HG02938 (cell line): ENCODE measurements around the gene AGPAT4.
"Not testable (repeated sequence)": the region's sequence is repeated elsewhere in the genome, so short reads cannot be mapped to it uniquely, and the experiment has no call there.

Experiments used
- ATAC-seq: cut with Tn5 transposase; IDR thresholded peaks from one replicate; pipeline ENCODE4 v1.9.1; 2021; ENCODE audit warnings: mild to moderate bottlenecking, moderate library complexity; ENCODE audit not compliant: unreplicated experiment

Gene AGPAT4

GRCh38 chr6:161207200-161207599 is 66.7 kb downstream of the AGPAT4 start:
- ATAC-seq: no peak

DNA sequence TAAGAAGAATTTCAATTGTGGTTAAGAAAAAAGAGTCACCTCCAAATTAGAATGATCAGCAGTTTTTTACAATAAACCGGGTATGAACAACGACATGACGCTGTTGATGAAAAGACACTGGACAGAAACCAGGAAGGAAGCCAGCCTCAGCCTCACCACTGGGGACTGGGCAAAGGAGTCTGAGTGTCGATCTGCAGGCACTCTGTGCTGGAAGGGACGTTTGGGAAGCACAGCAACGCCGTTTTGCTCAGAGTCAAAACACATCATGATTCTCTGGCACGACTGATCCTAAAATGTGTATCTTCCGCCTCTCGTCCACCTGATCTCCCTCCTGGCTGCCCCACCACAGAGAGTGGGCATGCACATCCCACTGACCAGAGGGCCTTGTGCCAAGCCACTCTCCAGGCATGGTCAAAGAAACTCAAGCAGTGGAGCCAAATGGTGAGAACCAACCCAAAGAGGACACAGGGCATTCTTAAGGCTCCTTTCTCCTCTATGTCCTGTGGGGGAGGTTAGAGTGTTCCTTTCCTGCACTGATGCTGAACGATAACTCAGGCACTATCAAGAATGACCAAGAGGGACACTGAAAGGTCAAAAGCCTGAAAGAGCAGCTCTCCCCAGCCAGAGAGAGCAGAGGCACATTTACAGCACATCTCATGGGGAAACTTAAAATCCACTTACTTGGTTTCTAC is 68.8 kb downstream of the AGPAT4 start:
- ATAC-seq: no peak

- ATAC-seq: no peak
These were observed 73.1 kb downstream of the AGPAT4 start for GRCh38 chr6:161200610-161201370.

DNA sequence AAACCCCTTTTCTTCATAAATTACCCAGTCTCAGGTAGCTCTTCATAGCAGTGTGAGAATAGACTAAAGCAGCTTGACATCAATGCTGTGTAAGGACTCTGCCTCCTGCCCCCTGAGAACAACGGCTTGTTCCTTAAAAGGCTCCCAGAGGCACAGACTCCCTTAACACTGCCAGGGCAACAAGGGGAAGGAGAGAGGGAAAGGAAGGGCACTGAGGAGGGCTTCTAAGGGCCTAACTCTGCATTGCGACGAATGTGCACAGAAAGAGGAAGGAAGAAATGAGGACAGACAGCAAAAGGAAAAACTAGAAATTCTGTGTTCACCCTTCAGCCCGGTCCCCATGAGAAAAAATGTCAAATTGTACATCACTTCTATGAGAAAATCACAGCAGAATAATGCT is 74.0 kb downstream of the AGPAT4 start:
- ATAC-seq: no peak

DNA sequence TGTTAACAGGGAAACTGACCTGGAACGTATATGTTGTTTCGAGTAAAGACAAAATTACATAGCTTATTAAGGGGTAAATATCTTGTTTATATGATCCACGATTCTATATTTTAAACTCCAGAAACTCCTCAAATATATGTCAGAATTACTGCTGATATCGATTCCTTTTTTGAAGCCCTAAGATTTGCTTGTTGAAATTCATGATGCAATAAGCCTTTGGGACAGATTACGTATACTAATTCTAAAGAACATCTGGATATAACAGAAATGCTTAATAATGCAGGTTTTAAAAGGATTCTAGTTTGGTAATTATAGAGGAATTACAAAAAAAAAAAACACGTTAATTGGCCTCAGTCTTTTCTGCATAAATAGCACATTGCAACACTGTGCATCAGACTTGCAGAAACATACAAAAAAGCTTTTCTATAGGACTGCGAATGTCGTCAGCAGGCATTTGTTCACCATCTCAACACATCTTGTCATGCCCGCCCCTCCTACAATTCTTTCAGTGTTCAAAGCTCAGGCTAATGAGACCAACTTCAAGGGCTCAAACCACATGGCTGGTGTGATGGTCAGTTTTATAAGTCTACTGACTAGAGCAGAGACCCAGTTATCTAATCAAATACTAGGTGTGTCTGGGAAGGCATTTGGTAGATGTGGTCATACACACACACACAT is 74.9 kb downstream of the AGPAT4 start:
- no peak for ATAC-seq

- no peak for ATAC-seq
These were observed 75.7 kb downstream of the AGPAT4 start for GRCh38 chr6:161198176-161198575.

DNA sequence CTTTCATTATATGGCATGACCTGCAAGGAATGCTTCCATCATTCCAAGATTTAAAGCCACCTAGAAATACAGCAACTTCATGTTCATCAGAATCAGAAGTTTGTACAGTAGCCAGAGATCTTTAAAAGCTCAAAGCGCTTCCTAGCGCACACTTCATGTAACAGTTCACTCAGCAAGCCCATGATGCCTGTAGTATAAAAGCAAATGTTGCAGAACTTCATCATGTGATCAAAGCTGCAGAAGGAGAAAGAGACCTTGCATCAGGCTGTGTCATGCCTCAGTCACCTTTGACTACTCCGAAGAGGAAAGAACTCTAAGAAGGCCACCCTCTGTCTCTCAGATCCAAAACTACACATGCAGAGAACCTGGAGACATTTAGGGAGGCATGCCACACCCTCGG is 78.5 kb downstream of the AGPAT4 start:
- no peak for ATAC-seq

GRCh38 chr6:161194374-161194773 is 79.5 kb downstream of the AGPAT4 start:
- no peak for ATAC-seq

DNA sequence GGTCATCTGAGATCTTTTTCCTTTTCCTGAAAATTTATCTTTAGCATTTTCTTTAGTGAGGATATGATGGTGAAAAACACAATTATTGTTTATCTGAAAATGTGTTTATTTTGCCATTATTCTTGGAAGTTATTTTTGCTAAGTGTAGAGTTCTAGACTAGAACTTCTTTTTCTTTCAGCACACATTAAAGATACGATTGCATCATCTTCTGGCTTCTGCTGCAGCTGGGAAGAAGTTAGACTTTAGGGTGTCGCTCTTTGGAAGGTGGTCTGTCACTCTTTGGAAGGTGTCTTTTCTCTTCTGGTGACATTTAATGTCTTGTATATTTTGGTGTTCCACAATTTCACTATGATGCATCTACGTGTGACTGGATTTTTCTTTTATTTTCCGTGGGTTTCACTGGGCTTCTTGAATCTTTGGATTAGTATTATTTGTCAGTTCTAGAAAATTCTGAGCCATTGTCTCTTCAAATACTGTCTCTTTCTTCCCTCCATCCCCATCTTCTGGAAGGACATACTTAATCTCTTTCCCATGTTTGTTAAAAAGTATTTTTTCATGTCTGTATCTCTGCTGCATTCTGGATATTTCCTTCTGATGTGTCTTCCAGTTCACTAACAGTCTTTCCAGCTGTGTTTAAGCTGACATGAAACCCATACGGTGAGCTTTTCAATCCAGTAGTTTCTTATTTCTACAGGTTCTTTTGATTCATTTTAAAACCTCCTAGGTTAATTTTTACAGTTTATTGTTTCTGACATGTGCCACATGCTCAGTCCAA is 81.0 kb downstream of the AGPAT4 start:
- no peak for ATAC-seq

- ATAC-seq: no peak
These were observed 82.2 kb downstream of the AGPAT4 start for GRCh38 chr6:161191671-161192070.

- ATAC-seq: no peak
These were observed 82.9 kb downstream of the AGPAT4 start for GRCh38 chr6:161191007-161191406.

DNA sequence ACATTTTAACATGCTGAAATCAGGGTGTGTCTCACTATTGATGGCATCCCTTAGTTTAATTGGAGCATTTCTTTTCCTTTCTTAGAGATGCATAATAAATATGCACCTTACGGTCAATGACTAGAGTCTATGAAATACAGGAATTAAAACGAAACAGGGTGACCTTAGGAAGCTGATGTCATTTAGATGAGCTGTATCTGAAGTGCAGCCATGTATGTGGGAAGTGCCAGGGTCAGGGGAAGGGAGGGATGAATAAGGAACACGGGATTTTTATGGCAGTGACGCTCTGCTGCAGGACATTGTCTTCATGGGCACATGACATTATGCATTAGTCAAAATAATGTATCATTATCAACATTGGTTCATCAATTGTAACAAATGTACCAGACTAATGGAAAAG is 84.0 kb downstream of the AGPAT4 start:
- ATAC-seq: no peak

GRCh38 chr6:161188547-161189465 is 85.1 kb downstream of the AGPAT4 start:
- no peak for ATAC-seq

DNA sequence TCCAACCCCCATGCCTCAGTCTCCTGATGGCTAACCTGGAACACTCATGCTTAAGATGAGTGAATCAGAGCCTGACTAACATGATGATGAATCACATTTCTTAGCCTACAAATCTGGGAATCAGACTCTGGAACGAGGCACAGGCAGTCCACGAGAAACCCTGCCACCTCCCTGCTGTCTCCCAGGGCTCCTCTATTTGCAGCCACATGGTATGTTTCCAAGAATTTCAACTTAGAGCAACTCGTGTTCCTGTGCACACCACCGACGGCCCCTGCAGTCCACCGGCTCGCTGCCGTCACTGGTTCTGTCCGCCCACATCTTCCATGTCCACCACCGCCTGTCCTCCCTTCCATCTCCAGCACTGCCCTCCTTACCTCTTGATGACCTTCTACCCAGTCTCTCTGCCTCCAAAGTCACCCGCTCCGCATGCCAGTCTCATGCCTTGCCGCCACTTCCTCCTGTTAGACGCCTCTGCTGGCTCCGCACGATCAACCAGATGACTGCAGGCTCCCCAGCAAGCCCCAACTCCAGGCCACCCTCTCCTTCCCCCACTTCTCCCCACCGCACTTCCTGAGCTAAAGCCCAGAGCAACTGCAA is 87.6 kb downstream of the AGPAT4 start:
- no peak for ATAC-seq

DNA sequence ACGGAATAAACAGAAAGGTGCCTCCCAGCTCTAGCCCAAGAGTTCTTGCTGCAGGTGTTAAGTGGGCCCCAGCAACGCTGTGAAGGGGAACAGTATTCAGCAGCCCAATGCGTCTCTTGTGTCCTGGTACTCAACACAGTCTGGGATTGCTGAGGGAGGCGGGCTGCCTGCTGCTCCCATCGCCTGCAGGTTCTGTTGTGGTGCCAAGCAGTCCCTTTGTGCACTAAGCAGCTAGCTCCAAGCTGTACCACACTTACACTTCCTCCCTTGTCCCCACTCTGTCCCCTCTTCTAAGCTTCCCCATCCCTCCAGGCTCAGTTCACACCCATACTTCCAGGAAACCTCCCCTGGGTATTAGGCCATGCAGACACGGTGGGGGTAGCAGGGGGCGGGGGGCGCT is 92.7 kb downstream of the AGPAT4 start:
- ATAC-seq: no peak

GRCh38 chr6:161178155-161178554 is 95.7 kb downstream of the AGPAT4 start:
- not testable (repeated sequence) for ATAC-seq

- ATAC-seq: not testable (repeated sequence)
These were observed 97.4 kb downstream of the AGPAT4 start for GRCh38 chr6:161176428-161176827.

DNA sequence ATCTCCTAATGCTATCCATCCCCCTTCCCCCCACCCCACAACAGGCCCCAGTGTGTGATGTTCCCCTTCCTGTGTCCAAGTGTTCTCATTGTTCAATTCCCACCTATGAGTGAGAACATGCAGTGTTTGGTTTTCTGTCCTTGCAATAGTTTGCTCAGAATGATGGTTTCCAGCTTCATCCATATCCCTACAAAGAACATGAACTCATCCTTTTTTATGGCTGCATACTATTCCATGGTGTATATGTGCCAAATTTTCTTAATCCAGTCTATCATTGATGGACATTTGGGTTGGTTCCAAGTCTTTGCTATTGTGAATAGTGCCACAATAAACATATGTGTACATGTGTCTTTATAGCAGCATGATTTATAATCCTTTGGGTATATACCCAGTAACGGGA is 101.1 kb downstream of the AGPAT4 start:
- ATAC-seq: not testable (repeated sequence)

DNA sequence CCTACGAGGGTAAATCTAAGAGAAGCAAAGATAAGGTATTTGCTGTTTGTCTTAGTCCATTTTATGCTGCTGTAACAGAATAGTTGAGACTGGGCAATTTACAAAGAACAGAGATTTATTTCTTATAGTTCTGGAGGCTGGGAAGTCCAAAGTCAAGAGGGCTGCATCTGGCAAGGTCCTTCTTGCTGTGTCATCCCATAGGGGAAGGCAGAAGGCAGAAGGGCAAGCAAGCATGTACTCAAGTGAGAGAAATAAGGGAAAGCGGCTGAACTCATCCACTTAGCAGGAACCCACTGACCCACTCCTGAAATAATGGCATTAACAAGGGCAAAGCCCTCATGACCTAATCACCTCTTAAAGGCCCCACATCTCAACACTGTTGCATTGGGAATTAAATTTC is 102.7 kb downstream of the AGPAT4 start:
- ATAC-seq: no peak

GRCh38 chr6:161169696-161170095 is 104.2 kb downstream of the AGPAT4 start:
- no peak for ATAC-seq
